HEK293 (cell line): Measurements from ENCODE around the gene PRTFDC1.

Experiments
- RBAK ChIP-seq: fragments of 450-650 bp; formaldehyde crosslinking; IDR thresholded peaks from 2 replicates; pipeline ENCODE4 v1.5.1; 2016; ENCODE audit warnings: missing biosample characterization, missing genetic modification characterization
- WT1 ChIP-seq: fragments of 450-650 bp; formaldehyde crosslinking; IDR thresholded peaks from 2 replicates; pipeline ENCODE4 v1.5.1; 2016; ENCODE audit warnings: missing biosample characterization, missing genetic modification characterization
- ZNF707 ChIP-seq: fragments of 450-650 bp; formaldehyde crosslinking; IDR thresholded peaks from 2 replicates; pipeline ENCODE4 v1.5.1; 2016; ENCODE audit warnings: missing biosample characterization, missing genetic modification characterization
- ZNF785 ChIP-seq: fragments of 450-650 bp; formaldehyde crosslinking; IDR thresholded peaks from 2 replicates; pipeline ENCODE4 v1.5.1; 2016; ENCODE audit warnings: missing biosample characterization, missing genetic modification characterization
- TF ChIP-seq, protein P1 (sequence below): fragments of 450-650 bp; formaldehyde crosslinking; IDR thresholded peaks from 2 replicates; pipeline ENCODE4 v1.5.1; 2016; ENCODE audit warnings: missing biosample characterization, missing genetic modification characterization
- TF ChIP-seq, protein P2 (sequence below): fragments of 450-650 bp; formaldehyde crosslinking; IDR thresholded peaks from 2 replicates; pipeline ENCODE4 v1.5.1; 2016; ENCODE audit warnings: missing biosample characterization, missing genetic modification characterization, low read depth
- TF ChIP-seq, protein P3 (sequence below): fragments of 450-650 bp; formaldehyde crosslinking; IDR thresholded peaks from 2 replicates; pipeline ENCODE4 v1.5.1; 2016; ENCODE audit warnings: missing biosample characterization, missing genetic modification characterization

DNA sequence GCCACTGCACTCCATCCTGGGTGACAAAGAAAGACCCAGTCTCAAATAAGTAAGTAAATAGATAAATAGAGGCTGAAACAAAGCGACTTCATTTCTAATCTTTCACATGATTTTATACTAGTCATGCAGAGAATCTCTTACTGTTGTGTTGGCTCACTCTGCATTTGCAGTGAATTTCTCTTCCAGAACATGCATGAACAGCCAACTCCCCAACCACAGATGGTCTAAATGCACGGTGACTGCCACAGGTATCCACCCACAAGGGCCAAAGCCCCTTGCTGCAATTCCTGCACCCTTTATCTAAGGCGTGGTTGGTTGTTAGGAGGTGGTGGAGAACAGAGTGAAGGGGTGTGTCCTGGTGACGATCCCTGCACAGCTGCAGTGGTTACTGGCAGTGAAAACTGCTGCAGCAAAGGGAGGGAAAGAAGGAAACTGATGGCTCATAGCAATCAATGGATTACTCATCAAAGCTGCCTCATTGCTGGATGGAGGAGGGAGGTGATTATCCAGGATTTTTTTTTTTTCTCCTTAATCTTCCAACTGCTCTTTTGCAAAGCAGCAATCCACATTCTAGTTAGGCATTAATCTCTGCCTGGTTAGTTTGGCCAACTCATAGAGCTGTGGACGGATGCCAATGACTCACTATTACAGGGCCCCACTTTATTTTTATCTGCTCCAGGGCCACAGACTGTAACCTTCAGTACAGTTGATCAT, 50.6 kb downstream of the PRTFDC1 start:
- TF ChIP-seq WT1 (tag by site-specific recombination) = peak; percentile 14; the same call in 1 of the 2 replicates
- no peak for TF ChIP-seq ZNF707 (tag by site-specific recombination)
- TF ChIP-seq, protein P1, sequence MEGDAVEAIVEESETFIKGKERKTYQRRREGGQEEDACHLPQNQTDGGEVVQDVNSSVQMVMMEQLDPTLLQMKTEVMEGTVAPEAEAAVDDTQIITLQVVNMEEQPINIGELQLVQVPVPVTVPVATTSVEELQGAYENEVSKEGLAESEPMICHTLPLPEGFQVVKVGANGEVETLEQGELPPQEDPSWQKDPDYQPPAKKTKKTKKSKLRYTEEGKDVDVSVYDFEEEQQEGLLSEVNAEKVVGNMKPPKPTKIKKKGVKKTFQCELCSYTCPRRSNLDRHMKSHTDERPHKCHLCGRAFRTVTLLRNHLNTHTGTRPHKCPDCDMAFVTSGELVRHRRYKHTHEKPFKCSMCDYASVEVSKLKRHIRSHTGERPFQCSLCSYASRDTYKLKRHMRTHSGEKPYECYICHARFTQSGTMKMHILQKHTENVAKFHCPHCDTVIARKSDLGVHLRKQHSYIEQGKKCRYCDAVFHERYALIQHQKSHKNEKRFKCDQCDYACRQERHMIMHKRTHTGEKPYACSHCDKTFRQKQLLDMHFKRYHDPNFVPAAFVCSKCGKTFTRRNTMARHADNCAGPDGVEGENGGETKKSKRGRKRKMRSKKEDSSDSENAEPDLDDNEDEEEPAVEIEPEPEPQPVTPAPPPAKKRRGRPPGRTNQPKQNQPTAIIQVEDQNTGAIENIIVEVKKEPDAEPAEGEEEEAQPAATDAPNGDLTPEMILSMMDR (tag by site-specific recombination) = no peak
- TF ChIP-seq, protein P2, sequence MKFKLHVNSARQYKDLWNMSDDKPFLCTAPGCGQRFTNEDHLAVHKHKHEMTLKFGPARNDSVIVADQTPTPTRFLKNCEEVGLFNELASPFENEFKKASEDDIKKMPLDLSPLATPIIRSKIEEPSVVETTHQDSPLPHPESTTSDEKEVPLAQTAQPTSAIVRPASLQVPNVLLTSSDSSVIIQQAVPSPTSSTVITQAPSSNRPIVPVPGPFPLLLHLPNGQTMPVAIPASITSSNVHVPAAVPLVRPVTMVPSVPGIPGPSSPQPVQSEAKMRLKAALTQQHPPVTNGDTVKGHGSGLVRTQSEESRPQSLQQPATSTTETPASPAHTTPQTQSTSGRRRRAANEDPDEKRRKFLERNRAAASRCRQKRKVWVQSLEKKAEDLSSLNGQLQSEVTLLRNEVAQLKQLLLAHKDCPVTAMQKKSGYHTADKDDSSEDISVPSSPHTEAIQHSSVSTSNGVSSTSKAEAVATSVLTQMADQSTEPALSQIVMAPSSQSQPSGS (tag by site-specific recombination) = no peak
- TF ChIP-seq, protein P3, sequence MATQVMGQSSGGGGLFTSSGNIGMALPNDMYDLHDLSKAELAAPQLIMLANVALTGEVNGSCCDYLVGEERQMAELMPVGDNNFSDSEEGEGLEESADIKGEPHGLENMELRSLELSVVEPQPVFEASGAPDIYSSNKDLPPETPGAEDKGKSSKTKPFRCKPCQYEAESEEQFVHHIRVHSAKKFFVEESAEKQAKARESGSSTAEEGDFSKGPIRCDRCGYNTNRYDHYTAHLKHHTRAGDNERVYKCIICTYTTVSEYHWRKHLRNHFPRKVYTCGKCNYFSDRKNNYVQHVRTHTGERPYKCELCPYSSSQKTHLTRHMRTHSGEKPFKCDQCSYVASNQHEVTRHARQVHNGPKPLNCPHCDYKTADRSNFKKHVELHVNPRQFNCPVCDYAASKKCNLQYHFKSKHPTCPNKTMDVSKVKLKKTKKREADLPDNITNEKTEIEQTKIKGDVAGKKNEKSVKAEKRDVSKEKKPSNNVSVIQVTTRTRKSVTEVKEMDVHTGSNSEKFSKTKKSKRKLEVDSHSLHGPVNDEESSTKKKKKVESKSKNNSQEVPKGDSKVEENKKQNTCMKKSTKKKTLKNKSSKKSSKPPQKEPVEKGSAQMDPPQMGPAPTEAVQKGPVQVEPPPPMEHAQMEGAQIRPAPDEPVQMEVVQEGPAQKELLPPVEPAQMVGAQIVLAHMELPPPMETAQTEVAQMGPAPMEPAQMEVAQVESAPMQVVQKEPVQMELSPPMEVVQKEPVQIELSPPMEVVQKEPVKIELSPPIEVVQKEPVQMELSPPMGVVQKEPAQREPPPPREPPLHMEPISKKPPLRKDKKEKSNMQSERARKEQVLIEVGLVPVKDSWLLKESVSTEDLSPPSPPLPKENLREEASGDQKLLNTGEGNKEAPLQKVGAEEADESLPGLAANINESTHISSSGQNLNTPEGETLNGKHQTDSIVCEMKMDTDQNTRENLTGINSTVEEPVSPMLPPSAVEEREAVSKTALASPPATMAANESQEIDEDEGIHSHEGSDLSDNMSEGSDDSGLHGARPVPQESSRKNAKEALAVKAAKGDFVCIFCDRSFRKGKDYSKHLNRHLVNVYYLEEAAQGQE (tag by site-specific recombination) = no peak
- TF ChIP-seq ZNF785 (tag by site-specific recombination) = no peak
- no peak for TF ChIP-seq RBAK (tag by site-specific recombination)
